Choroid plexus epithelial cell (primary cell): ENCODE measurements around the gene TMEM218.

Experiments
- DNase-seq: peaks from one replicate; pipeline ENCODE4 v3.0.0-alpha.2; 2010; ENCODE audit warnings: low read depth
- H3K4me3 ChIP-seq: 2 replicates; pipeline ENCODE4 v1.5.1; 2011; ENCODE audit warnings: low read depth, mild to moderate bottlenecking, control low read depth, low read length, moderate library complexity
- CTCF ChIP-seq: conservative IDR thresholded peaks from 2 replicates; pipeline ENCODE4 v1.5.1; 2011; ENCODE audit warnings: low read depth, mild to moderate bottlenecking, control low read depth, inconsistent platforms, low read length, moderate library complexity

Gene TMEM218

DNA sequence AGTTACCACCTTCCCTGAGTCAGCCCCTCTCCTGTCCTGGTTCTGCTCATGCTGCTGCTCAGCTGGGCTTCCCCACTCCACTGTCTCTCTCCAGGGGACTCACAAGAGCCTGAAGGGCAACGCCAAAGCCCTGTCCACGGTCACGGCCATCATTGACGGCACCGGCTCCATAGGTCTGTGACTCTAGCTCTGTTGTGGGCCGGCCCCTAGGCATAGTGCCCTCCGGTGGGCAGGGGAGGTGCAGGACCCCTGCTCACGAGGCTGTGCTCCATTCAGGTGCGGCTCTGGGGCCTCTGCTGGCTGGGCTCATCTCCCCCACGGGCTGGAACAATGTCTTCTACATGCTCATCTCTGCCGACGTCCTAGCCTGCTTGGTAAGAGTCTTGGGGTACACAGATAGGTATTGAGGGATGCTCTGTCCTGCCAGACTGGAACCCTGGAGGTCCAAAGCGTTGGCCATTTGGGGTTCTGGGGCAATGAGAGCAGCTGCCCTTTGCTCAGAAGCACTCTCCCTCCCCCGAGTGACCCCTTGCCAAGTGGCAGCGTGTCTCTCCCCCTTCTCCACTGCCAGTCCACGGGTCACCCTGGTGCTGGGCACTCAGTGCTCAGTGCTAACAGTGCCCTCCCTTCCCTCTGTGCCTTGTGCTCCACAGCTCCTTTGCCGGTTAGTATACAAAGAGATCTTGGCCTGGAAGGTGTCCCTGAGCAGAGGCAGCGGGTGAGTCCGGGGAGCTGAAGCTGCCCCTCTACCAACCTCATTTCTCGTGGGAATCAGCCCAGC, 25.9 kb downstream of the TMEM218 start:
- no peak for TF ChIP-seq CTCF
- DNase-seq = no peak
- no peak overlapping the region for H3K4me3 ChIP-seq

DNA sequence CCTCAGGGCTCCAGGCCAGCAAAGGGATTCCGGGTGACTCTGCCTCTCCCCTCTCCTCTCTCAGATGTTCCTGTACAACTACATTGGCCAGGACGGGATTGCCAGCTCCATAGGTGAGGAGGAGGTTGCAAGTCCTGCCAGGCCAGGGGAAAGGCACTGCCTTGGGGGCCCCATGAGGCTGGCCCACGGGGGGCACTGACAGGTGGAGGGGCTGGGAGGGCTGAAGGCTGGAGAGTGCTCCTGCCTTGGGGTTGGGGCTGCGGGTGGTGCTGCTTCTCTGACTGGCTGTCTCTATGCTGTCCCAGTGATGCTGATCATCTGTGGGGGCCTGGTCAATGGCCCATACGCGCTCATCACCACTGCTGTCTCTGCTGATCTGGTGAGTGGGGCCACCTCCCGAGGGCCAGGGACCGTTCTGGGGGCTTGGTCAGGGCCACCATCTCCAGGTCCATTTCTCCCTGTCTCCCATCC, 26.6 kb downstream of the TMEM218 start:
- no peak for DNase-seq
- no peak for TF ChIP-seq CTCF
- H3K4me3 ChIP-seq = no peak overlapping the region

- no peak for DNase-seq
- H3K4me3 ChIP-seq = no peak overlapping the region
- no peak for TF ChIP-seq CTCF
Measured at GRCh38 chr11:125084057-125084416, 27.4 kb downstream of the TMEM218 start.

DNA sequence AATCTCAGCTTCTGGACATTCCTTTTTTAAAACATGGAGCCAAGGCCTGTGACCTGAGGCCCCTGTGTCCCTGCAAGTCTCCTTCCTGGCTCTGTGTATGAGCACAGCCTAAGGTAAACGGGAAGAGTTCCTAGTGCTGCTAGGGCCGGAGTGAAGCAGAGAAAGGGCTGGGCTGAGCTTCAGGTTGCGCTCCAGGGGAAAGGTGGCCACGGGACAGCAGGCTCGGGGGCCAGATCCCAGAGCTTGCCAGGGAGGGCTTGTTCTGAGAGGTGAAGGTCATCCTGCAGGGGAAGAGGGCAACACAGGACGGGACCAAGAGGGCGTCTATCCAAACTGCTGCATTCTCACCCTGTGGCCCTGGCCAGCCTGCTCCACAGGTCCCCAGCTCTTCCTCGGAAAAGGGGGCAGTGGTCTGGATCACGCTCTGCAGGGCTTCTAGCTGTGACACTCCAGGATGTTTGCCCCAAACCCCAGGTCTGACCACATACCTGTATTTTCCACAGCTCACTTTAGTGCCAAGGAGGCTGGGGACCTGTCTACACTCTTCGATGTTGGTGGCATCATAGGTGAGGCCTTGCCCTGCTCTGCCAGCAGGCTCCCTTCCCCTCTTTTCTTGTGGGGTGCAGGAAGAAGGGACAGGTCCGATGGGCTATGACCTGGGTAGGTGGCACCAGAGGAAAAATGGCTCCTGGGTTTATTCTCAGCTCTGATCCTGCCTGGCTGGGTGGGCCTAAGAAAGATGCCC, 27.9 kb downstream of the TMEM218 start:
- TF ChIP-seq CTCF = no peak
- no peak for DNase-seq
- no peak overlapping the region for H3K4me3 ChIP-seq

- no peak for TF ChIP-seq CTCF
- peak; percentile 90 for DNase-seq
- H3K4me3 ChIP-seq = no peak overlapping the region
Measured at GRCh38 chr11:125082611-125083311, 28.7 kb downstream of the TMEM218 start.

GRCh38 chr11:125082040-125082439, 29.4 kb downstream of the TMEM218 start:
- DNase-seq = no peak
- no peak for TF ChIP-seq CTCF
- no peak overlapping the region for H3K4me3 ChIP-seq
